Neural progenitor cell (in vitro differentiated cells): ENCODE results near the gene GRIN3B.

Source experiments
- EZH2 ChIP-seq: fragments of 200-600 bp; sonication (generic); IDR thresholded peaks from 2 replicates; pipeline ENCODE4 v1.6.1; 2017; ENCODE audit warnings: antibody characterized with exemption, mild to moderate bottlenecking, moderate library complexity
- EZH2phosphoT487 ChIP-seq: fragments of 200-600 bp; sonication (generic); IDR thresholded peaks from 2 replicates; pipeline ENCODE4 v1.6.1; 2017; ENCODE audit warnings: antibody characterized with exemption
- TF ChIP-seq, protein P1 (sequence below): fragments of 200-600 bp; sonication (generic); IDR thresholded peaks from 2 replicates; pipeline ENCODE4 v1.5.1; 2017; ENCODE audit warnings: antibody characterized with exemption, mild to moderate bottlenecking

- TF ChIP-seq, protein P1, sequence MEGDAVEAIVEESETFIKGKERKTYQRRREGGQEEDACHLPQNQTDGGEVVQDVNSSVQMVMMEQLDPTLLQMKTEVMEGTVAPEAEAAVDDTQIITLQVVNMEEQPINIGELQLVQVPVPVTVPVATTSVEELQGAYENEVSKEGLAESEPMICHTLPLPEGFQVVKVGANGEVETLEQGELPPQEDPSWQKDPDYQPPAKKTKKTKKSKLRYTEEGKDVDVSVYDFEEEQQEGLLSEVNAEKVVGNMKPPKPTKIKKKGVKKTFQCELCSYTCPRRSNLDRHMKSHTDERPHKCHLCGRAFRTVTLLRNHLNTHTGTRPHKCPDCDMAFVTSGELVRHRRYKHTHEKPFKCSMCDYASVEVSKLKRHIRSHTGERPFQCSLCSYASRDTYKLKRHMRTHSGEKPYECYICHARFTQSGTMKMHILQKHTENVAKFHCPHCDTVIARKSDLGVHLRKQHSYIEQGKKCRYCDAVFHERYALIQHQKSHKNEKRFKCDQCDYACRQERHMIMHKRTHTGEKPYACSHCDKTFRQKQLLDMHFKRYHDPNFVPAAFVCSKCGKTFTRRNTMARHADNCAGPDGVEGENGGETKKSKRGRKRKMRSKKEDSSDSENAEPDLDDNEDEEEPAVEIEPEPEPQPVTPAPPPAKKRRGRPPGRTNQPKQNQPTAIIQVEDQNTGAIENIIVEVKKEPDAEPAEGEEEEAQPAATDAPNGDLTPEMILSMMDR, result no peak
- TF ChIP-seq EZH2 (no peak), EZH2phosphoT487 (no peak)
These were observed 35.2 kb upstream of the GRIN3B start for GRCh38 chr19:964761-965694.
